ENCODE measurements around the gene NEAT1. TPM values are rescaled to one million over a fixed set of nuclear protein-coding genes. Genes with fewer than 3 reads are reported as not detected.
A peak's percentile ranks its signal among the peaks of the same experiment; 100 is the strongest.

Gene NEAT1
- total and polyA plus RNA-seq, 2 experiments from 2014 or later = 5.3 to 7.2 TPM

DNA sequence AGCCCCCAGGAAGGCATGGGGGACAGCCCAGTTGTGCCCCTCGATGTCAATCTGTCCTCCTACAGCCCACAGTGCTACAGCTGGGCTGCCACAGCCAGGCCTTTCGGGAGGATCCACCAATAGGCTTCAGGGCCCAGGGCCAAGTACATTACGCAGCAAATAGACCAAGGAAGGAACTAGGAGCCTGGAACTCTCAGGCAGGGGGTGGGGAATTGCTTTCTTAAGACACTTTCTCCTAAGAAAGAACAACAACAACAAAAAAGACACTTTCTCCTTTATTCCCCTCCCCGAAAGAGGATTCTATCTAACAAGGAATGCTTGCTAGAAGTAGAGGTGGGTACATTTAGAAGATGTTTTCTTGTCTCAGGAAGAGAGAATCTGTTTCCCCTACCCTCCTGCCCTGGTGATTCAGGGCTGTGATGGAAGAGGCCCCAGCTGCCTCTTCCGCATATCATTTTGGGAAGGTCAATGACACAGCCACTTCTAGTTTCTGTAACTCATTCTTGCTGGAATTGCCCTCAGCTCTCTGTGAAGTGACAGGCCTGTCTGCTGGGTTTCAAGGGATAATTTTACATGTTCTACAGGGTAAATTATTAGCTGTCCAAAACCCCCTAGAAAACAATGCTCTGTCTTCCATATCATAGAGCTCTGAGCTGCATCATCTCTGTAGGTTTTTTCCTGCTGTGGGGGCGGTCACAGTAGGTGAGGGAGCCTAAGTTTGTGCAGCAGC, 70.2 kb downstream of the NEAT1 start:
- H3F3A ChIP-seq (replicated peaks; ENCODE audit: low read depth) = peaks cover 12% of the 10 kb centered on the region
- no peak for TF ChIP-seq STAT1 (IDR thresholded peaks at IDR 0.05; ENCODE audit: unreplicated experiment)
- Mint-ChIP-seq H3K4me1 (peaks cover 77% of the 10 kb centered on the region), H3K36me3 (ENCODE audit: low read depth) (no peaks in the 10 kb centered on the region), H3K27me3 (ENCODE audit: insufficient read depth, low read depth, poor library complexity) (peaks cover 36% of the 10 kb centered on the region), H3K9me3 (no peaks in the 10 kb centered on the region; the same call in 2 of the 3 replicates), H3K4me3 (no peak overlapping the region; the same call in 2 of the 3 replicates), H3K27ac (peak overlapping the region; percentile 70)
- H3K27me3 ChIP-seq (ENCODE audit: insufficient read depth) = no peaks in the 10 kb centered on the region
- no peaks in the 10 kb centered on the region for H4K20me1 ChIP-seq (replicated peaks; ENCODE audit: insufficient read depth)
- DNase-seq (ENCODE audit: low spot score) (peak; percentile 20), ATAC-seq (no peak)
- peak overlapping the region; percentile 46 for H3K27ac ChIP-seq (ENCODE audit: low read depth)
- H3K79me2 ChIP-seq (replicated peaks; ENCODE audit: insufficient read depth) = peaks cover under 1% of the 10 kb centered on the region; the same call in 1 of the 2 replicates
- no peaks in the 10 kb centered on the region for H3K36me3 ChIP-seq (ENCODE audit: insufficient read depth)
- no peak overlapping the region for H3K4me3 ChIP-seq
- H3K4me1 ChIP-seq (ENCODE audit: insufficient read depth) = peaks cover 71% of the 10 kb centered on the region
- no peaks in the 10 kb centered on the region for H3K9me2 ChIP-seq (ENCODE audit: insufficient read depth)
- peak overlapping the region; percentile 49; the same call in 1 of the 2 replicates for H2AFZ ChIP-seq
- peak overlapping the region; percentile 22; the same call in 1 of the 2 replicates for H3K4me2 ChIP-seq

GRCh38 chr11:65493367-65494176, 71.0 kb downstream of the NEAT1 start:
- peaks cover 63% of the 10 kb centered on the region for H3K4me1 ChIP-seq (ENCODE audit: insufficient read depth)
- peak overlapping the region; percentile 49; the same call in 1 of the 2 replicates for H2AFZ ChIP-seq
- H3K79me2 ChIP-seq (replicated peaks; ENCODE audit: insufficient read depth) = peaks cover 5% of the 10 kb centered on the region; the same call in 1 of the 2 replicates
- H3K27ac ChIP-seq (ENCODE audit: low read depth) = peak overlapping the region; percentile 46
- no peaks in the 10 kb centered on the region; the same call in 2 of the 3 replicates for H3K9me3 Mint-ChIP-seq
- no peaks in the 10 kb centered on the region for H3K36me3 ChIP-seq (ENCODE audit: insufficient read depth)
- DNase-seq (ENCODE audit: low spot score) (peak; percentile 18), ATAC-seq (no peak)
- H3K4me3 ChIP-seq = no peak overlapping the region
- no peak overlapping the region; the same call in 2 of the 3 replicates for H3K4me3 Mint-ChIP-seq
- peak overlapping the region; percentile 22; the same call in 1 of the 2 replicates for H3K4me2 ChIP-seq
- H3F3A ChIP-seq (replicated peaks; ENCODE audit: low read depth) = peaks cover 9% of the 10 kb centered on the region
- H3K4me1 Mint-ChIP-seq = peaks cover 70% of the 10 kb centered on the region
- H3K9me2 ChIP-seq (ENCODE audit: insufficient read depth) = no peaks in the 10 kb centered on the region
- peaks cover 40% of the 10 kb centered on the region for H3K27me3 Mint-ChIP-seq (ENCODE audit: insufficient read depth, low read depth, poor library complexity)
- H3K27ac Mint-ChIP-seq = peak overlapping the region; percentile 70
- H3K36me3 Mint-ChIP-seq (ENCODE audit: low read depth) = no peaks in the 10 kb centered on the region
- no peaks in the 10 kb centered on the region for H3K27me3 ChIP-seq (ENCODE audit: insufficient read depth)
- H4K20me1 ChIP-seq (replicated peaks; ENCODE audit: insufficient read depth) = no peaks in the 10 kb centered on the region
- TF ChIP-seq CREB1 (CRISPR knock-in tag; IDR thresholded peaks at IDR 0.05; ENCODE audit: low read depth) = no peak
- no peak for TF ChIP-seq ZNF331 (CRISPR knock-in tag; IDR thresholded peaks at IDR 0.05; ENCODE audit: low read depth)
- TF ChIP-seq, protein P1, sequence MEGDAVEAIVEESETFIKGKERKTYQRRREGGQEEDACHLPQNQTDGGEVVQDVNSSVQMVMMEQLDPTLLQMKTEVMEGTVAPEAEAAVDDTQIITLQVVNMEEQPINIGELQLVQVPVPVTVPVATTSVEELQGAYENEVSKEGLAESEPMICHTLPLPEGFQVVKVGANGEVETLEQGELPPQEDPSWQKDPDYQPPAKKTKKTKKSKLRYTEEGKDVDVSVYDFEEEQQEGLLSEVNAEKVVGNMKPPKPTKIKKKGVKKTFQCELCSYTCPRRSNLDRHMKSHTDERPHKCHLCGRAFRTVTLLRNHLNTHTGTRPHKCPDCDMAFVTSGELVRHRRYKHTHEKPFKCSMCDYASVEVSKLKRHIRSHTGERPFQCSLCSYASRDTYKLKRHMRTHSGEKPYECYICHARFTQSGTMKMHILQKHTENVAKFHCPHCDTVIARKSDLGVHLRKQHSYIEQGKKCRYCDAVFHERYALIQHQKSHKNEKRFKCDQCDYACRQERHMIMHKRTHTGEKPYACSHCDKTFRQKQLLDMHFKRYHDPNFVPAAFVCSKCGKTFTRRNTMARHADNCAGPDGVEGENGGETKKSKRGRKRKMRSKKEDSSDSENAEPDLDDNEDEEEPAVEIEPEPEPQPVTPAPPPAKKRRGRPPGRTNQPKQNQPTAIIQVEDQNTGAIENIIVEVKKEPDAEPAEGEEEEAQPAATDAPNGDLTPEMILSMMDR (conservative IDR thresholded peaks at IDR 0.05; ENCODE audit: low read depth in 2 of 2) = no peak
- TF ChIP-seq, protein P2, sequence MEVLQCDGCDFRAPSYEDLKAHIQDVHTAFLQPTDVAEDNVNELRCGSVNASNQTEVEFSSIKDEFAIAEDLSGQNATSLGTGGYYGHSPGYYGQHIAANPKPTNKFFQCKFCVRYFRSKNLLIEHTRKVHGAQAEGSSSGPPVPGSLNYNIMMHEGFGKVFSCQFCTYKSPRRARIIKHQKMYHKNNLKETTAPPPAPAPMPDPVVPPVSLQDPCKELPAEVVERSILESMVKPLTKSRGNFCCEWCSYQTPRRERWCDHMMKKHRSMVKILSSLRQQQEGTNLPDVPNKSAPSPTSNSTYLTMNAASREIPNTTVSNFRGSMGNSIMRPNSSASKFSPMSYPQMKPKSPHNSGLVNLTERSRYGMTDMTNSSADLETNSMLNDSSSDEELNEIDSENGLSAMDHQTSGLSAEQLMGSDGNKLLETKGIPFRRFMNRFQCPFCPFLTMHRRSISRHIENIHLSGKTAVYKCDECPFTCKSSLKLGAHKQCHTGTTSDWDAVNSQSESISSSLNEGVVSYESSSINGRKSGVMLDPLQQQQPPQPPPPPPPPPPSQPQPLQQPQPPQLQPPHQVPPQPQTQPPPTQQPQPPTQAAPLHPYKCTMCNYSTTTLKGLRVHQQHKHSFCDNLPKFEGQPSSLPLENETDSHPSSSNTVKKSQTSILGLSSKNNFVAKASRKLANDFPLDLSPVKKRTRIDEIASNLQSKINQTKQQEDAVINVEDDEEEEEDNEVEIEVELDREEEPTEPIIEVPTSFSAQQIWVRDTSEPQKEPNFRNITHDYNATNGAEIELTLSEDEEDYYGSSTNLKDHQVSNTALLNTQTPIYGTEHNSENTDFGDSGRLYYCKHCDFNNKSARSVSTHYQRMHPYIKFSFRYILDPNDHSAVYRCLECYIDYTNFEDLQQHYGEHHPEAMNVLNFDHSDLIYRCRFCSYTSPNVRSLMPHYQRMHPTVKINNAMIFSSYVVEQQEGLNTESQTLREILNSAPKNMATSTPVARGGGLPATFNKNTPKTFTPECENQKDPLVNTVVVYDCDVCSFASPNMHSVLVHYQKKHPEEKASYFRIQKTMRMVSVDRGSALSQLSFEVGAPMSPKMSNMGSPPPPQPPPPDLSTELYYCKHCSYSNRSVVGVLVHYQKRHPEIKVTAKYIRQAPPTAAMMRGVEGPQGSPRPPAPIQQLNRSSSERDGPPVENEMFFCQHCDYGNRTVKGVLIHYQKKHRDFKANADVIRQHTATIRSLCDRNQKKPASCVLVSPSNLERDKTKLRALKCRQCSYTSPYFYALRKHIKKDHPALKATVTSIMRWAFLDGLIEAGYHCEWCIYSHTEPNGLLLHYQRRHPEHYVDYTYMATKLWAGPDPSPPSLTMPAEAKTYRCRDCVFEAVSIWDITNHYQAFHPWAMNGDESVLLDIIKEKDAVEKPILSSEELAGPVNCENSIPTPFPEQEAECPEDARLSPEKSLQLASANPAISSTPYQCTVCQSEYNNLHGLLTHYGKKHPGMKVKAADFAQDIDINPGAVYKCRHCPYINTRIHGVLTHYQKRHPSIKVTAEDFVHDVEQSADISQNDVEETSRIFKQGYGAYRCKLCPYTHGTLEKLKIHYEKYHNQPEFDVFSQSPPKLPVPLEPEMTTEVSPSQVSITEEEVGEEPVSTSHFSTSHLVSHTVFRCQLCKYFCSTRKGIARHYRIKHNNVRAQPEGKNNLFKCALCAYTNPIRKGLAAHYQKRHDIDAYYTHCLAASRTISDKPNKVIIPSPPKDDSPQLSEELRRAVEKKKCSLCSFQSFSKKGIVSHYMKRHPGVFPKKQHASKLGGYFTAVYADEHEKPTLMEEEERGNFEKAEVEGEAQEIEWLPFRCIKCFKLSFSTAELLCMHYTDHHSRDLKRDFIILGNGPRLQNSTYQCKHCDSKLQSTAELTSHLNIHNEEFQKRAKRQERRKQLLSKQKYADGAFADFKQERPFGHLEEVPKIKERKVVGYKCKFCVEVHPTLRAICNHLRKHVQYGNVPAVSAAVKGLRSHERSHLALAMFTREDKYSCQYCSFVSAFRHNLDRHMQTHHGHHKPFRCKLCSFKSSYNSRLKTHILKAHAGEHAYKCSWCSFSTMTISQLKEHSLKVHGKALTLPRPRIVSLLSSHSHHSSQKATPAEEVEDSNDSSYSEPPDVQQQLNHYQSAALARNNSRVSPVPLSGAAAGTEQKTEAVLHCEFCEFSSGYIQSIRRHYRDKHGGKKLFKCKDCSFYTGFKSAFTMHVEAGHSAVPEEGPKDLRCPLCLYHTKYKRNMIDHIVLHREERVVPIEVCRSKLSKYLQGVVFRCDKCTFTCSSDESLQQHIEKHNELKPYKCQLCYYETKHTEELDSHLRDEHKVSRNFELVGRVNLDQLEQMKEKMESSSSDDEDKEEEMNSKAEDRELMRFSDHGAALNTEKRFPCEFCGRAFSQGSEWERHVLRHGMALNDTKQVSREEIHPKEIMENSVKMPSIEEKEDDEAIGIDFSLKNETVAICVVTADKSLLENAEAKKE (CRISPR knock-in tag; IDR thresholded peaks at IDR 0.05) = no peak
- TF ChIP-seq POLR2AphosphoS5 (IDR thresholded peaks at IDR 0.05; ENCODE audit: low read depth) = no peak
- no peak for TF ChIP-seq JUNB (IDR thresholded peaks at IDR 0.05; ENCODE audit: unreplicated experiment)
- no peak for TF ChIP-seq STAT1 (IDR thresholded peaks at IDR 0.05; ENCODE audit: unreplicated experiment)
- no peak for TF ChIP-seq ZNF114 (CRISPR knock-in tag; IDR thresholded peaks at IDR 0.05)
- no peak for TF ChIP-seq EZH2phosphoT487 (IDR thresholded peaks at IDR 0.05; ENCODE audit: unreplicated experiment)
- TF ChIP-seq ETS1 (IDR thresholded peaks at IDR 0.05) = no peak

Data from GM23338 (cell line).